ENCODE results near the gene TRPV6.

TRPV6 gene

GRCh38 chr7:142883571-142884285 lies 1.8 kb downstream of the TRPV6 start:
- Histone ChIP-seq H3K4me1 (no peaks in the 10 kb centered on the region), H3K27me3 (ENCODE audit: low read depth) (peaks cover 9% of the 10 kb centered on the region), H3K9me3 (no peaks in the 10 kb centered on the region), H3K4me3 (no peak overlapping the region), H3K36me3 (replicated peaks) (no peaks in the 10 kb centered on the region)
- DNase-seq (ENCODE audit: low spot score in 2 of 2), result no peak
- in situ Hi-C loops (cut with MboI; ENCODE audit: low sequenced_read_pairs), result no loop called here

DNA sequence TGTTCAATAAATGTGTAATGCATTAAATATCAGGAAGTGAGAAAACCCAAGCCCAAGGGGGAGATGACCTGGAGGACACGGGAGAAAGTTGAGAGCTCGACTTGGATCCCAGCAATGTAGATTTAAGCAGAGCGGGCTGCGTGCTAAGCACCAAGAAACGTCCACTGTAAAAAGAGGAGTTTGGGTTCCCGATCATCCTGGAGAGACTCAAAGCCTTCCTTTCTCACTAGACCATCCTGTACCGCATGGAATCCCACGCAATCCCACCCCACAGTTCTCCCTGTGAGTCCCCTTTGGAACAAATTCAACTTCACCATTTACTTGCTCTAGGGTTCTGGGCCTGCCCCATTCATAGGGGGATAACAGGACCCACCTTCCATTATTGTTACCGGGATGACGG lies 2.4 kb downstream of the TRPV6 start:
- no peak overlapping the region for H3K4me3 ChIP-seq
- peaks cover 9% of the 10 kb centered on the region for H3K27me3 ChIP-seq (ENCODE audit: low read depth)
- no peaks in the 10 kb centered on the region for H3K4me1 ChIP-seq
- DNase-seq (ENCODE audit: low spot score in 2 of 2), result no peak
- in situ Hi-C loops (cut with MboI; ENCODE audit: low sequenced_read_pairs), result no loop called here
- H3K9me3 ChIP-seq, result no peaks in the 10 kb centered on the region
- H3K36me3 ChIP-seq (replicated peaks), result no peaks in the 10 kb centered on the region

GRCh38 chr7:142882338-142882678 lies 3.2 kb downstream of the TRPV6 start:
- Histone ChIP-seq H3K4me3 (no peak overlapping the region), H3K9me3 (no peaks in the 10 kb centered on the region), H3K4me1 (no peaks in the 10 kb centered on the region), H3K27me3 (ENCODE audit: low read depth) (peaks cover 9% of the 10 kb centered on the region), H3K36me3 (replicated peaks) (no peaks in the 10 kb centered on the region)
- in situ Hi-C loops (cut with MboI; ENCODE audit: low sequenced_read_pairs), result no loop called here
- no peak for DNase-seq (ENCODE audit: low spot score in 2 of 2)

DNA sequence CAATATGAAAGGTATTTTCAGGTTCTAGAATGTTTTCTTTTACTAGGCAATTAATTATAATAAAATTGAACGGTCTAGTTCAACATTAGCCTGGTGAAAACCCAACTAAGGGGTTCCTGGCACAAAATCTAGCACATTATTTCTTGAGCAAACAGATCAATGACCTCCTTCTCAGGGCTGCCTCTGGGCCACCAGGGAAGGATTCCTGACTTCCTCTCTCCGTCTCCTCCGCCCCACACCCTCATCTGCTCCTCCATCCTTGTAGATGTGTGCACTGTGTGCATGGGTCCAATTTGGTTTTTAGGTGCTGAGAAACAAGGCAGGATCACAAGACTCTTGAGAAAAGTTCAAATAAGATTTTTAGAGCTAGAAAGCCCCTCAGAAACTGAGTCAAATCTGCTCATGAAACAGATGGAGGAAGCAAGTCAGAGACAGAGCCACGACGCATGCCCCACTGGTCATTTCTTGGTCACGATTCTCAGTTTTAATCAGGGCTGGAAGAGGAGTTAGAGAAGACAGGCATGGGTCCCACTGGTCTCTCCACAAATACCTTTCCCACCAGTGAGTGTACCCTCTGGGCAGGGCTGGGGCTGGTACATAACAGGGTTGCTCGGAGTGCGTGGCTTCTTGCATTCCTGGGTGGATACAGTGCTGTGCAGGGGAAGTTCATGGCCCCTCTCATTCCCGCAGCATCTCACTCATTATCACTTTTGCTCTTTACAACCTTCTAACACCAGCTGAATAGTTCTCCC lies 3.8 kb downstream of the TRPV6 start:
- no peak overlapping the region for H3K4me3 ChIP-seq
- in situ Hi-C loops (cut with MboI; ENCODE audit: low sequenced_read_pairs), result no loop called here
- H3K9me3 ChIP-seq, result no peaks in the 10 kb centered on the region
- DNase-seq (ENCODE audit: low spot score in 2 of 2), result no peak
- no peaks in the 10 kb centered on the region for H3K36me3 ChIP-seq (replicated peaks)
- peaks cover 9% of the 10 kb centered on the region for H3K27me3 ChIP-seq (ENCODE audit: low read depth)
- H3K4me1 ChIP-seq, result no peaks in the 10 kb centered on the region

GRCh38 chr7:142880876-142881505 lies 4.6 kb downstream of the TRPV6 start:
- Histone ChIP-seq H3K9me3 (no peaks in the 10 kb centered on the region), H3K27me3 (ENCODE audit: low read depth) (peaks cover 9% of the 10 kb centered on the region), H3K4me1 (no peaks in the 10 kb centered on the region), H3K36me3 (replicated peaks) (no peaks in the 10 kb centered on the region), H3K4me3 (no peak overlapping the region)
- DNase-seq (ENCODE audit: low spot score in 2 of 2), result peak; percentile 23 to 52
- in situ Hi-C loops (cut with MboI; ENCODE audit: low sequenced_read_pairs), result no loop called here

- Histone ChIP-seq H3K4me1 (no peaks in the 10 kb centered on the region), H3K9me3 (no peaks in the 10 kb centered on the region), H3K27me3 (ENCODE audit: low read depth) (peaks cover 9% of the 10 kb centered on the region), H3K4me3 (no peak overlapping the region), H3K36me3 (replicated peaks) (no peaks in the 10 kb centered on the region)
- in situ Hi-C loops (cut with MboI; ENCODE audit: low sequenced_read_pairs), result loop anchor here (10.0 kb wide), 1 partner anchor 346 kb away; the partner anchor contains the start of gene TAS2R40
- DNase-seq (ENCODE audit: low spot score in 2 of 2), result no peak
Observed at GRCh38 chr7:142879060-142879459, 6.5 kb downstream of the TRPV6 start.

GRCh38 chr7:142878315-142878714 lies 7.2 kb downstream of the TRPV6 start:
- peaks cover 9% of the 10 kb centered on the region for H3K27me3 ChIP-seq (ENCODE audit: low read depth)
- DNase-seq (ENCODE audit: low spot score in 2 of 2), result no peak
- no peaks in the 10 kb centered on the region for H3K36me3 ChIP-seq (replicated peaks)
- H3K4me1 ChIP-seq, result no peaks in the 10 kb centered on the region
- no peaks in the 10 kb centered on the region for H3K9me3 ChIP-seq
- no peak overlapping the region for H3K4me3 ChIP-seq
- in situ Hi-C loops (cut with MboI; ENCODE audit: low sequenced_read_pairs), result loop anchor here (10.0 kb wide), 1 partner anchor 346 kb away; the partner anchor contains the start of gene TAS2R40

GRCh38 chr7:142876991-142877910 lies 8.3 kb downstream of the TRPV6 start:
- Histone ChIP-seq H3K9me3 (no peaks in the 10 kb centered on the region), H3K36me3 (replicated peaks) (no peaks in the 10 kb centered on the region), H3K27me3 (ENCODE audit: low read depth) (peaks cover 9% of the 10 kb centered on the region), H3K4me3 (no peak overlapping the region), H3K4me1 (no peaks in the 10 kb centered on the region)
- in situ Hi-C loops (cut with MboI; ENCODE audit: low sequenced_read_pairs), result loop anchor here (10.0 kb wide), 1 partner anchor 348 kb away; the partner anchor contains the start of gene TAS2R40
- no peak for DNase-seq (ENCODE audit: low spot score in 2 of 2)

DNA sequence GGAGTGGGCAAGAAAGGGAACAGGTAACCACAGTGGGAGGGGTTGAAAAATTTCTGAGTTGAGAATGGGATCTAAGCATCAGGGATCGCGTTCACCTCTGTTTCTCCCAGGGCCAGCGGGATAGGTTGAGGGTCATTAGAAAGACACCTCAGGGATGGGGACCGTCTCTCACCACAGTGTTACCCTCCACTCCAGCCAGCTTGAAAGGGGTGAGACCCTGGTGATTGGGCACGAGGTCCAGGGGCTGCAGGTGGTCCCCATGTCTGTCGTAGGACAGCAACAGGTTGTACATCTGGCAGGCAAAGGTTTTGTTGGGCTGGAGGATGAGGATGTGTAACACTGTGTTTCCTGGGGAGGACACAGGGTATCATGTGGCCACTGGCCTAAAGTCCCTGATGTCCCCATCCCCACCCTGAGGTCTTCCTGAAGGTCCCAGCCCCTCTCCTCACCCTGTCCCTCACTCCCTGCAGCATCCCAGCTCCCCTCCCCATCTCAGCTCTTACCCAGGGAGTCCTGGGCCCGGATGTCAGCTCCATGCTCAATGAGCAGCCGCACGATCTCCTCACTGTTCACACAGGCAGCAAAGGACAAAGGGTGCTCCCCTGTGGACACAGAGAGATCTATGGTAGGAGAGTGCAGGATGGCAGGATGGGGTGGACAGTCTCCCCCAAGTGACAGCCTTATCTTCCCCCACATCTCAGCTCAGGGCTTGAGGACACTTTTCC lies 9.1 kb downstream of the TRPV6 start:
- no peaks in the 10 kb centered on the region for H3K36me3 ChIP-seq (replicated peaks)
- no peaks in the 10 kb centered on the region for H3K9me3 ChIP-seq
- H3K4me1 ChIP-seq, result no peaks in the 10 kb centered on the region
- H3K27me3 ChIP-seq (ENCODE audit: low read depth), result peaks cover 9% of the 10 kb centered on the region
- no peak for DNase-seq (ENCODE audit: low spot score in 2 of 2)
- no peak overlapping the region for H3K4me3 ChIP-seq
- in situ Hi-C loops (cut with MboI; ENCODE audit: low sequenced_read_pairs), result loop anchor here (10.0 kb wide), 1 partner anchor 348 kb away; the partner anchor contains the start of gene TAS2R40

DNA sequence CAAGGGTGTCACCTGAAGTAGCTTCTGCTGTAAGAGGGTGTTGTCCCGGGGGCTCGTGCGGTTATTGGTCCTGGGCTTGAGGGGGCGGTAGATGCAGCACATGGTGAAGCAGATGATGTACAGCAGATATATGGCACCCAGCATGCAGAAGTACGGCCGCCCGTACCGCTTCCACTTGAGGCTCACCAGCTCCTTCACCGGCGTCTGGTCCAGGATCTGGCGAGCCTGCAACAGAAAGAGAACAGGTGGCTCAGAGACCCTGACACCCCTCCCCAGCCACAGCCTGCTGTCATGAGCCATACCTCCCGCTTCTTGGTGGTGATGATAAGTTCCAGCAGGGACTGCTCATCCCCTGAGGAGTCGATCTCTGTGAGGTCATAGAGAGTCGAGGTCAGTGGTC lies 10.1 kb downstream of the TRPV6 start:
- Histone ChIP-seq H3K4me1 (no peaks in the 10 kb centered on the region), H3K27me3 (ENCODE audit: low read depth) (peaks cover 9% of the 10 kb centered on the region), H3K4me3 (no peak overlapping the region), H3K9me3 (no peaks in the 10 kb centered on the region), H3K36me3 (replicated peaks) (no peaks in the 10 kb centered on the region)
- in situ Hi-C loops (cut with MboI; ENCODE audit: low sequenced_read_pairs), result loop anchor here (10.0 kb wide), 1 partner anchor 349 kb away; the partner anchor contains the start of gene TAS2R40
- DNase-seq (ENCODE audit: low spot score in 2 of 2), result no peak

GRCh38 chr7:142874837-142875236 lies 10.7 kb downstream of the TRPV6 start:
- Histone ChIP-seq H3K9me3 (no peaks in the 10 kb centered on the region), H3K36me3 (replicated peaks) (no peaks in the 10 kb centered on the region), H3K4me1 (no peaks in the 10 kb centered on the region), H3K27me3 (ENCODE audit: low read depth) (peaks cover 7% of the 10 kb centered on the region), H3K4me3 (no peak overlapping the region)
- no peak for DNase-seq (ENCODE audit: low spot score in 2 of 2)
- in situ Hi-C loops (cut with MboI; ENCODE audit: low sequenced_read_pairs), result loop anchor here (10.0 kb wide), 1 partner anchor 350 kb away; the partner anchor contains the start of gene TAS2R40

DNA sequence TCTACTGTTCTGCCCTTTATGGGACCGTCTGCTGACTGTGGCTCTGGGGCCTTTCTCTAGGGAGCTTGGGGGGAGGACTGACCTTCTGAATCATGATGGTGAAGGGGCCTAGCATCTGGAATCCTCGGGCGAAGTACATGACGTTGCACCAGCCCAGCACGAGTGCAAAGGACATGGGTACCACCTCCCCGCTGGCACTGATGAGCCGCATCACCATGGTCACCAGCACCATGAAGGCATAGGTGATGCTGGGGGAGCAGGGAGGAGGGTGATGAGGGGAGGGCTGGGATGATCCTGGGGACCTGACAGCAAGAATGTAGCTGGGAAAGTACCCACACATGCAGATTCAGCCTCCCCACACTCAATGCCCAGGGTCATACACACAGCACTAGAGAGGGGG lies 11.1 kb downstream of the TRPV6 start:
- no peaks in the 10 kb centered on the region for H3K4me1 ChIP-seq
- DNase-seq (ENCODE audit: low spot score in 2 of 2), result peak in 1 of 2 experiments; percentile 3
- no peak overlapping the region for H3K4me3 ChIP-seq
- in situ Hi-C loops (cut with MboI; ENCODE audit: low sequenced_read_pairs), result loop anchor here (10.0 kb wide), 1 partner anchor 350 kb away; the partner anchor contains the start of gene TAS2R40
- H3K9me3 ChIP-seq, result no peaks in the 10 kb centered on the region
- peaks cover 6% of the 10 kb centered on the region for H3K27me3 ChIP-seq (ENCODE audit: low read depth)
- H3K36me3 ChIP-seq (replicated peaks), result no peaks in the 10 kb centered on the region

Data from HAP-1 (cell line).